ENCODE results near the gene KLF2.

The KLF2 gene

GRCh38 chr19:16359964-16360363 is 35.3 kb downstream of the KLF2 start:
- intact Hi-C loops (cut with DNase I): no loop called here
- DNase-seq: no peak

- intact Hi-C loops (cut with DNase I): no loop called here
- DNase-seq: no peak
These were observed 36.1 kb downstream of the KLF2 start for GRCh38 chr19:16360738-16361137.

GRCh38 chr19:16361254-16361653 is 36.6 kb downstream of the KLF2 start:
- intact Hi-C loops (cut with DNase I): no loop called here
- no peak for DNase-seq

GRCh38 chr19:16361926-16362325 is 37.3 kb downstream of the KLF2 start:
- no peak for DNase-seq
- intact Hi-C loops (cut with DNase I): no loop called here

GRCh38 chr19:16363133-16363851 is 38.7 kb downstream of the KLF2 start:
- intact Hi-C loops (cut with DNase I): no loop called here
- no peak for DNase-seq

GRCh38 chr19:16363852-16364230 is 39.2 kb downstream of the KLF2 start:
- intact Hi-C loops (cut with DNase I): no loop called here
- DNase-seq: no peak

GRCh38 chr19:16364231-16364865 is 39.7 kb downstream of the KLF2 start:
- intact Hi-C loops (cut with DNase I): no loop called here
- DNase-seq: no peak

GRCh38 chr19:16365300-16365996 is 40.8 kb downstream of the KLF2 start:
- DNase-seq: peak in 4 of 10 donors; percentile 2 to 76 (median 49)
- intact Hi-C loops (cut with DNase I): no loop called here

- peak in 3 of 10 donors; percentile 7 to 61 (median 22) for DNase-seq
These were observed 41.4 kb downstream of the KLF2 start for GRCh38 chr19:16366056-16366432.

GRCh38 chr19:16366433-16367260 is 42.0 kb downstream of the KLF2 start:
- intact Hi-C loops (cut with DNase I): no loop called here
- peak in 4 of 10 donors; percentile 19 to 82 (median 70) for DNase-seq

More at GRCh38 chr19:16366056-16366432, 41.4 kb downstream of the KLF2 start:
- intact Hi-C loops (cut with DNase I): no loop called here

GRCh38 chr19:16367261-16367683 is 42.6 kb downstream of the KLF2 start:
- DNase-seq: peak in 4 of 10 donors; percentile 5 to 69 (median 25)
- intact Hi-C loops (cut with DNase I): no loop called here

- intact Hi-C loops (cut with DNase I): no loop called here
- DNase-seq: peak in 3 of 10 donors; percentile 2 to 25 (median 13)
These were observed 44.0 kb downstream of the KLF2 start for GRCh38 chr19:16368385-16369305.

- intact Hi-C loops (cut with DNase I): no loop called here
- DNase-seq: peak in 2 of 10 donors; percentile 33 to 45
These were observed 44.7 kb downstream of the KLF2 start for GRCh38 chr19:16369306-16369663.

- peak in 4 of 10 donors; percentile 17 to 59 (median 44) for DNase-seq
- intact Hi-C loops (cut with DNase I): no loop called here
These were observed 45.3 kb downstream of the KLF2 start for GRCh38 chr19:16369664-16370576.

GRCh38 chr19:16370641-16371391 is 46.2 kb downstream of the KLF2 start:
- intact Hi-C loops (cut with DNase I): no loop called here
- DNase-seq: peak in 3 of 10 donors; percentile 5 to 28 (median 14)

GRCh38 chr19:16371540-16371986 is 46.9 kb downstream of the KLF2 start:
- intact Hi-C loops (cut with DNase I): no loop called here
- DNase-seq: peak in 3 of 10 donors; percentile 27 to 82 (median 78)

- DNase-seq: peak in 3 of 10 donors; percentile 5 to 62 (median 54)
- intact Hi-C loops (cut with DNase I): no loop called here
These were observed 47.7 kb downstream of the KLF2 start for GRCh38 chr19:16372065-16372915.

All from posterior cingulate gyrus (tissue), 11 donors.